C4-2B (cell line): ENCODE measurements around the gene LY86.

Source experiments
- CTCF ChIP-seq: fragments of 450-650 bp; conservative IDR thresholded peaks from 2 replicates; pipeline ENCODE4 v1.5.1; 2017; ENCODE audit warnings: mild to moderate bottlenecking
- ZFX ChIP-seq: fragments of 450-650 bp; IDR thresholded peaks from 2 replicates; pipeline ENCODE4 v1.6.1; 2017

- no peak for TF ChIP-seq CTCF
- no peak for TF ChIP-seq ZFX
These were observed 23.0 kb upstream of the LY86 start for GRCh38 chr6:6565488-6565887.
